Fibroblast of lung (primary cell): ENCODE results near the gene SBF2. TPM values are rescaled to one million over a fixed set of nuclear protein-coding genes. Genes with fewer than 3 reads are reported as not detected.

Source experiments
- DNase-seq, 2 donors: peaks; one replicate each; pipeline versions ENCODE4 v3.0.0 to v3.0.0-alpha.2; 2010; ENCODE audit warnings: low read depth in 2 of 2
- H2AFZ ChIP-seq: 2 replicates; pipeline ENCODE4 v1.5.1; 2012; ENCODE audit warnings: low read length, control low read depth, inconsistent platforms
- H3K27ac ChIP-seq: 2 replicates; pipeline ENCODE4 v1.5.1; 2011; ENCODE audit warnings: low read length, control low read depth; ENCODE audit not compliant: insufficient read depth
- H3K27me3 ChIP-seq: 2 replicates; pipeline ENCODE4 v1.5.1; 2011; ENCODE audit warnings: mild to moderate bottlenecking, low read length; ENCODE audit not compliant: control insufficient read depth, insufficient read depth
- H3K36me3 ChIP-seq: 2 replicates; pipeline ENCODE4 v1.5.1; 2011; ENCODE audit warnings: low read length; ENCODE audit not compliant: control insufficient read depth, insufficient read depth
- H3K4me1 ChIP-seq: 2 replicates; pipeline ENCODE4 v1.5.1; 2011; ENCODE audit warnings: low read length; ENCODE audit not compliant: control insufficient read depth, insufficient read depth; ENCODE audit errors: extremely low read depth
- H3K4me2 ChIP-seq: 2 replicates; pipeline ENCODE4 v1.5.1; 2011; ENCODE audit warnings: low read length, control low read depth; ENCODE audit not compliant: insufficient read depth; ENCODE audit errors: extremely low read depth
- H3K4me3 ChIP-seq, 4 experiments: fragments of 200-600 bp in 1 of 4; sonication (generic) in 1 of 4; replicated peaks in 1 of 4; 2 replicates each; pipeline ENCODE4 v1.5.1; 2011 to 2016; ENCODE audit warnings: low read length in 4 of 4, low read depth in 3 of 4, mild to moderate bottlenecking in 3 of 4, control low read depth in 2 of 4, inconsistent platforms in 1 of 4, mixed read lengths in 1 of 4; ENCODE audit not compliant: insufficient read depth in 1 of 4; ENCODE audit errors: control extremely low read depth in 1 of 4
- H3K79me2 ChIP-seq: 2 replicates; pipeline ENCODE4 v1.5.1; 2012; ENCODE audit warnings: mild to moderate bottlenecking, low read length, inconsistent platforms; ENCODE audit not compliant: control insufficient read depth, insufficient read depth
- H3K9ac ChIP-seq: 2 replicates; pipeline ENCODE4 v1.5.1; 2011; ENCODE audit warnings: mild to moderate bottlenecking, low read length, control low read depth; ENCODE audit not compliant: insufficient read depth
- H3K9me3 ChIP-seq: 2 replicates; pipeline ENCODE4 v1.5.1; 2012; ENCODE audit warnings: low read depth, low read length; ENCODE audit not compliant: control insufficient read depth, insufficient read depth
- H4K20me1 ChIP-seq: 2 replicates; pipeline ENCODE4 v1.5.1; 2011; ENCODE audit warnings: low read length; ENCODE audit not compliant: control insufficient read depth, insufficient read depth; ENCODE audit errors: extremely low read depth
- CTCF ChIP-seq, 2 donors: IDR thresholded peaks in 1 of 2; conservative IDR thresholded peaks in 1 of 2; 1 replicate in 1 of 2; 2 replicates in 1 of 2; pipeline ENCODE4 v1.5.1; 2011 to 2012; ENCODE audit warnings: low read length in 2 of 2, control low read depth in 1 of 2, inconsistent platforms in 1 of 2, low read depth in 1 of 2, mild to moderate bottlenecking in 1 of 2
- EZH2 ChIP-seq: IDR thresholded peaks from 2 replicates; pipeline ENCODE4 v1.5.1; 2012; ENCODE audit warnings: low read length, control low read depth, mild to moderate bottlenecking; ENCODE audit errors: missing control alignments
- polyA plus RNA-seq, 2 donors: library from polyadenylated mRNA; depleted of rRNA in 1 of 2; stranded (reverse) in 1 of 2; unstranded in 1 of 2; fragments of >200 nt; gene quantifications; 2 replicates each; pipeline ENCODE4 v1.2.1, GENCODE V29; 2011 to 2012; ENCODE audit warnings: missing spikeins in 1 of 2
- total RNA-seq: library from RNA; depleted of rRNA; stranded (reverse); fragments of >200 nt; gene quantifications from 2 replicates; pipeline ENCODE4 v1.2.1, GENCODE V29; 2014

The SBF2 gene
- total and polyA plus RNA-seq, 2 donors (not counting 1 experiment from before 2014, with no cell fraction given), result 69.4 to 95.9 TPM

- Histone ChIP-seq H3K4me2 (no peak overlapping the region), H3K9ac (no peak overlapping the region), H3K4me1 (no peaks in the 10 kb centered on the region), H3K9me3 (no peaks in the 10 kb centered on the region), H3K4me3 (no peak overlapping the region), H3K27ac (no peak overlapping the region), H3K27me3 (no peaks in the 10 kb centered on the region), H2AFZ (no peak overlapping the region), H3K36me3 (peaks cover 2% of the 10 kb centered on the region), H3K79me2 (no peaks in the 10 kb centered on the region), H4K20me1 (no peaks in the 10 kb centered on the region)
- TF ChIP-seq EZH2, result no peak
- TF ChIP-seq CTCF (conservative IDR thresholded peaks at IDR 0.05 in 1 of 2, IDR thresholded peaks at IDR 0.05 in 1 of 2; ENCODE audit: low read depth in 1 of 2, low read length in 2 of 2), result no peak
- no peak for DNase-seq
Observed at GRCh38 chr11:10017911-10018310, 276.1 kb downstream of the SBF2 start.

DNA sequence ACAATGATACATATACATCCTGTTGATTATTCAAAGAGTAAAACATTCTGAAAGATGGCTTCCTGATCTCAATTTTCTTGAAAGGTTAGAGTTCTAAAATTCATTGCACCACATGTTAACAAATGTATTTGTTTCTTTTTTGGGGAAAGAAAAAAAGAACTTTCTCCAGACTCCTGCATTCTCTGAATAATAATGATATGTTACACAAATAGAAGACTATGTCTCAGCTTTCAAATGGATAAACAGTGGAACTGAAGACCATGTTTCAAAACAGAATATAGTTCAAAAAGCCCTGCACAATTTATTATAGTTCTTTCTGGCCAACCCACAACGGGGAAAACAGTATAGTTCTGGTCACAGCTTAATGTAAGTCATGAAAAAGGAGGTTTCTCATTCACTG is 277.0 kb downstream of the SBF2 start:
- Histone ChIP-seq H3K9me3 (no peaks in the 10 kb centered on the region), H3K79me2 (no peaks in the 10 kb centered on the region), H3K4me1 (no peaks in the 10 kb centered on the region), H3K27me3 (no peaks in the 10 kb centered on the region), H3K4me2 (no peak overlapping the region), H2AFZ (no peak overlapping the region), H3K36me3 (peaks cover 2% of the 10 kb centered on the region), H3K27ac (no peak overlapping the region), H4K20me1 (no peaks in the 10 kb centered on the region), H3K4me3 (no peak overlapping the region), H3K9ac (no peak overlapping the region)
- TF ChIP-seq CTCF (conservative IDR thresholded peaks at IDR 0.05 in 1 of 2, IDR thresholded peaks at IDR 0.05 in 1 of 2; ENCODE audit: low read depth in 1 of 2, low read length in 2 of 2), result no peak
- TF ChIP-seq EZH2, result no peak
- peak in 1 of 2 donors; percentile 24 for DNase-seq

DNA sequence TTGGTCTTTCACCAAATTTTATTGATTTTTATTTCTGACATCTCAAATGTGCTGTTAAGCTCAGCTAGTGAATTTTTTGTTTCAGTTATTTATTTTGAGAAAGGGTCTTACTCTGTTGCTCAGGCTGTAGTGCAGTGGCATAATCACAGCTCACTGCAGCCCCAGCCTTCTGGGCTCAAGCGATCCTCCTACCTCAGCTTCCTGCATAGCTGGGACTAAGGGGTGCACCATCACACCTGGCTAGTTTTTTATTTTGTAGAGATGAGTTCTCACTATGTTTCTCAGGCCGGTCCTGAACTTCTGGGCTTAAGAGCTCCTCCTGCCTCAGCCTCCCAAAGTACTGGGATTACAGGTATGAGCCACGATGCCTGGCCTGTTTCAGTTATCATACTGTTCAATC is 282.0 kb downstream of the SBF2 start:
- no peak overlapping the region for H3K9ac ChIP-seq
- no peaks in the 10 kb centered on the region for H3K79me2 ChIP-seq
- no peak for DNase-seq
- no peaks in the 10 kb centered on the region for H3K9me3 ChIP-seq
- TF ChIP-seq CTCF (conservative IDR thresholded peaks at IDR 0.05 in 1 of 2, IDR thresholded peaks at IDR 0.05 in 1 of 2; ENCODE audit: low read depth in 1 of 2, low read length in 2 of 2), result no peak
- no peak overlapping the region for H2AFZ ChIP-seq
- no peaks in the 10 kb centered on the region for H3K27me3 ChIP-seq
- H3K4me3 ChIP-seq, result no peak overlapping the region
- no peaks in the 10 kb centered on the region for H3K4me1 ChIP-seq
- no peak overlapping the region for H3K27ac ChIP-seq
- no peaks in the 10 kb centered on the region for H4K20me1 ChIP-seq
- peaks cover 2% of the 10 kb centered on the region for H3K36me3 ChIP-seq
- H3K4me2 ChIP-seq, result no peak overlapping the region
